ENCODE results near the gene BAG3.
"Not testable (repeated sequence)": the region's sequence is repeated elsewhere in the genome, so short reads cannot be mapped to it uniquely, and the experiment has no call there.

Gene BAG3

DNA sequence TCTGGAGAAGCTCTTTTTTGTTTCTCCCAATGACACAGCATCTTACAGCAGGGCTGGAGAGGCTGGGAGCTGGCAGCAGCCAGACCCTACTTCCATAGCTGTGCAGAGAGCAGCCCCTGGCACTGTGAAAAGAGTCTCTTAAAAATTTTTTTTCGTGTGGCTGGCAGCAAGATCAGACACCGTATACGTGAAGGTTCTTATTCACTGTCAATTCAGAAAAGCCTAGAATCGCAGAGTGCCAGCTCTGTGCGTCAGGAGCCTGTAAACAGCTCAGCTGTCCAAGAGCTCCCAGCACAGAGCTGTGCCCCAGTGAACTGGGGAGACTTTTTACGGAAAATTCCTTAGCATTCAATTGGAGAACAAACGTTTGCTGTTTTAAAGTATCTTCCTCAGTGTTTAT, 6.5 kb downstream of the BAG3 start:
- TF ChIP-seq, protein P1, sequence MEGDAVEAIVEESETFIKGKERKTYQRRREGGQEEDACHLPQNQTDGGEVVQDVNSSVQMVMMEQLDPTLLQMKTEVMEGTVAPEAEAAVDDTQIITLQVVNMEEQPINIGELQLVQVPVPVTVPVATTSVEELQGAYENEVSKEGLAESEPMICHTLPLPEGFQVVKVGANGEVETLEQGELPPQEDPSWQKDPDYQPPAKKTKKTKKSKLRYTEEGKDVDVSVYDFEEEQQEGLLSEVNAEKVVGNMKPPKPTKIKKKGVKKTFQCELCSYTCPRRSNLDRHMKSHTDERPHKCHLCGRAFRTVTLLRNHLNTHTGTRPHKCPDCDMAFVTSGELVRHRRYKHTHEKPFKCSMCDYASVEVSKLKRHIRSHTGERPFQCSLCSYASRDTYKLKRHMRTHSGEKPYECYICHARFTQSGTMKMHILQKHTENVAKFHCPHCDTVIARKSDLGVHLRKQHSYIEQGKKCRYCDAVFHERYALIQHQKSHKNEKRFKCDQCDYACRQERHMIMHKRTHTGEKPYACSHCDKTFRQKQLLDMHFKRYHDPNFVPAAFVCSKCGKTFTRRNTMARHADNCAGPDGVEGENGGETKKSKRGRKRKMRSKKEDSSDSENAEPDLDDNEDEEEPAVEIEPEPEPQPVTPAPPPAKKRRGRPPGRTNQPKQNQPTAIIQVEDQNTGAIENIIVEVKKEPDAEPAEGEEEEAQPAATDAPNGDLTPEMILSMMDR (conservative IDR thresholded peaks at IDR 0.05), result no peak
- H3K27ac ChIP-seq, result no peak overlapping the region

DNA sequence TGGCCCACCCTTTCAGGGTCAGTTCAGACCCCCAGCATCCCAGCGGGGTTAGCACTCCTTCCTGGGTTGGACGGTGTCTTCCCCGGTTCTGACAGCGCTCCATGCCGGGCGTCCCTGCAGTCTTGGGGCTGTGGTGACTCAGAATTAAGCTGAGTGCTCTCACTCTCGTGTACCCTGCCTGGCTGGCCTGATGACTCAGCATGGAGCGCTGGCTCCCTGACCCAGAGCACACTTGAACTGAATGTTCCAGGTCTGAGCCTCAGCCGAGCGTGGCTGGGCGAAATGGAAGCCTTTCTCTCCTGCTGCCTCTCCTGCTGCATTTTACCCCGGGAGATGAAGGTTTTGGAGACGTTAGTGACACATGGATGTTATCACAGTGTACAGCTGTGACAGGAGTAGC, 7.1 kb downstream of the BAG3 start:
- no peak overlapping the region for H3K27ac ChIP-seq
- TF ChIP-seq, protein P1 (conservative IDR thresholded peaks at IDR 0.05), result no peak

DNA sequence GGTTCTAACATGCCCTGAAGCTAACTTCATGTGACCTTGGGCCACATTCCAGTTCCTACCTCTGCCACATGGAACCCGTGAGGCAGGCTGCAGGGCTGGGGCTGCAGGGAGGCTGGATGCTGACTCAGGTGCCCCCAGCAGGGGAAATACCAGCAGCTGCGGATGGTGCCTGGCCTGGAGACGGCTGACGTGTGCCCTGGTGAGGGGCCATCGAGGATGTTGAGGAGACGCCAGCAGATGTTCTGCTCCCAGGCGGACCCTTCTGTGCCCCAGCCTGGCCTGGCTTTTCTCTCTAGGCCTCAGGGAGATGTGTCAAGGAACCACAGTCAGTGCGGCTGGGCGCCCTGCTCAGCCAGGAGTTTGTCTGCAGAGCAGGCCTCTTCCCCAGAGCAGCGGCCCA, 8.8 kb downstream of the BAG3 start:
- TF ChIP-seq, protein P1 (conservative IDR thresholded peaks at IDR 0.05), result no peak
- no peak overlapping the region for H3K27ac ChIP-seq

DNA sequence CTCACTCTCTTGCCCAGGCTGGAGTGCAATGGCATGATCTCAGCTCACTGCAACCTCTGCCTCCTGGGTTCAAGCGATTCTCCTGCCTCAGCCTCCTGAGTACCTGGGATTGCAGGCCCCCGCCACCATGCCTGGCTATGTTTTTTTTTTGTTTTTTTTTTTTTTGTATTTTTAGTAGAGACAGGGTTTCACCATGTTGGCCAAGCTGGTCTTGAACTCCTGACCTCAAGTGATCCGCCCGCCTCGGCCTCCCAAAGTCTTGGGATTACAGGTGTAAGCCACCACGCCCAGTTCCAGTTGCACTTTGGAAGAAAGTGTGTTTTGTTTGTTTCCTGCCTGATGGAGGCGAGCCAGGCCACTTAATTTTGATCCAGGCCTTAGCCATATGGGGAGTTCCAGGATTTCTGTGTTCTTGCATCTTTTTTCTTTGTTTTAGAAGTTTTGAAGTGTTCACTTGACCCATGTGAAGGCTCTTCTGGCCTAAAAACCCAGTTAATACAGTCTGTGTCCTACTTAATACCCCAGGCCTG, 11.0 kb downstream of the BAG3 start:
- not testable (repeated sequence) for H3K27ac ChIP-seq

- no peak overlapping the region for H3K27ac ChIP-seq
- TF ChIP-seq, protein P1 (conservative IDR thresholded peaks at IDR 0.05), result no peak
Observed at GRCh38 chr10:119663866-119664698, 12.9 kb downstream of the BAG3 start.

DNA sequence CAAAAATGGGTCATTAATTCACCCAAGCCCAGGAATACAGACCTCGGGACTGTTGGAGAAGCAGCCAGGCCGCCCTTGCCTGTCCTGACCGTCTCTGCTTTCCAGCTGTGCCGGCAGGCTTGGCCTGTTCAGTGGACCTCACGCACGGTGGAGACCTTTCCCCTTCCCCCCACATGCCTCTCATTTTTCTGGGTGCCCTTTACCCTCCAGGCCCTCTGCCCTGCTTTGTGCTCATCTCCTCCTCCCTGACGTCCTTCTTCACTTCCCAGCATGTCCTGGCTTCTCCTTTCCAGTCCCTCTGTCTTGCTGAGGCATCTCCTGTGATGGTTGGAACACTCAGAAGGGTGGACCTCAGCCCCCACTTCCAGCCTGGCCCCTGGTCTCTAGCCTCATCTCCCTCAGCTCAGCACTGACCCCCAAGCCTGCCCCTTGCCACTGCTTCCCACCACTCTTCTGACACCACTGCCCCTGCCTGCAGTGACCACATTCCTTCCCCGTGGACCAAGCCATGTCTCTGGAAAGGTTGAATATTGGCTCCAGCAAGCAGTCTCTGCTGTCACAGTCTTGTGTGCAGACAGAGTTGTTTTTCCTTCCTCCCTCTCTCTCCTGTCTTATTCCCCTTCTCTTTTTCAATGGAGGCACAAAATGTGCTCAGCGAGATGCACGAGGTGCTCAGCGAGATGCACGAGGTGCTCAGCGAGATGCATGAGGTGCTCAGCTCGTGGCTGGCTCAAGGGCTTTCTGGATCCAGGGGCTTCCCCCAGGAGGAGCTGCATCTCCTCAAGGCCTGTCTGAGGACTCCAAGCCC, 14.9 kb downstream of the BAG3 start:
- TF ChIP-seq, protein P1 (conservative IDR thresholded peaks at IDR 0.05), result no peak
- no peak overlapping the region for H3K27ac ChIP-seq

DNA sequence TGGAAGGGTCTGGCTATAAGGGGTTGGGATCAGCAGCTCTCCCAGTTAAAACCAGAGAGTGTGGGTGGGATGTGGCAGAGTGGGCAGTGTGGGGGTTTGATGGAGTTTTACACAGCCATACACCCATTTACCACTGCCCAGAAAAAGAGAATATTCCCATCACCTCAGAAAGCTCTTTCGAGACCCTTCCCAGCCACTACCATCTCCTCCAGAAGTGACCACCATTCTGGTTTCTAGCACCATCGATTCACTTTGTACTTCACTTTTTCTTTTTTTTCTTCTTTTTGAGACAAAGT, 15.5 kb downstream of the BAG3 start:
- TF ChIP-seq, protein P1 (conservative IDR thresholded peaks at IDR 0.05), result no peak
- no peak overlapping the region for H3K27ac ChIP-seq
